K562 (cell line): ENCODE results near the gene SDHAF4. TPM values are rescaled to one million over a fixed set of nuclear protein-coding genes. Genes with fewer than 3 reads are reported as not detected.
A peak's percentile ranks its signal among the peaks of the same experiment; 100 is the strongest.

Source experiments
- CBX1 ChIP-seq: sonication (generic); IDR thresholded peaks from 2 replicates; pipeline ENCODE4 v1.6.1; 2016; ENCODE audit warnings: antibody characterized with exemption, low read depth, mild to moderate bottlenecking
- CBX5 ChIP-seq: IDR thresholded peaks from 2 replicates; pipeline ENCODE4 v1.6.1; 2014; ENCODE audit warnings: low read depth, borderline replicate concordance
- GABPB2 ChIP-seq: fragments of 250-450 bp; sonication (Bioruptor Pico); conservative IDR thresholded peaks from 2 replicates; pipeline ENCODE4 v1.5.1; 2021; ENCODE audit warnings: mild to moderate bottlenecking
- HDAC8 ChIP-seq: fragments of 450-650 bp; IDR thresholded peaks from 2 replicates; pipeline ENCODE4 v1.6.1; 2016; ENCODE audit warnings: mild to moderate bottlenecking, missing genetic modification characterization, moderate library complexity, missing compliant biosample characterization
- HMG20A ChIP-seq: fragments of 450-650 bp; formaldehyde crosslinking; conservative IDR thresholded peaks from 2 replicates; pipeline ENCODE4 v1.4.0; 2020; ENCODE audit warnings: mild to moderate bottlenecking, mixed read lengths
- MAFF ChIP-seq: IDR thresholded peaks from 2 replicates; pipeline ENCODE4 v1.6.1; 2012; ENCODE audit warnings: low read length, improper control_type of control experiment
- MAFK ChIP-seq: IDR thresholded peaks from 2 replicates; pipeline ENCODE4 v1.6.1; 2011; ENCODE audit warnings: low read length, improper control_type of control experiment
- MXI1 ChIP-seq: IDR thresholded peaks from 2 replicates; pipeline ENCODE4 v1.6.1; 2011; ENCODE audit warnings: low read depth, mild to moderate bottlenecking, improper control_type of control experiment, low read length
- NEUROD1 ChIP-seq: fragments of 150-350 bp; IDR thresholded peaks from 2 replicates; pipeline ENCODE4 v1.6.1; 2014; ENCODE audit warnings: borderline replicate concordance, low read length, low read depth; ENCODE audit not compliant: partially characterized antibody
- NR2C2 ChIP-seq, 2 experiments: fragments of 200-800 bp in 1 of 2; sonication (Bioruptor generic) in 1 of 2; sonication (generic) in 1 of 2; formaldehyde crosslinking in 1 of 2; IDR thresholded peaks; 2 replicates each; pipeline versions ENCODE4 v1.6.1 to v1.8.0; 2016 to 2022; ENCODE audit warnings: mild to moderate bottlenecking in 1 of 2, missing compliant biosample characterization in 1 of 2, missing genetic modification characterization in 1 of 2, missing genetic modification reagents in 1 of 2
- RFX5 ChIP-seq: IDR thresholded peaks from 2 replicates; pipeline ENCODE4 v1.6.1; 2011; ENCODE audit warnings: low read depth, mild to moderate bottlenecking, improper control_type of control experiment, low read length
- RNF2 ChIP-seq: sonication (generic); IDR thresholded peaks from 2 replicates; pipeline ENCODE4 v1.6.1; 2016
- RUNX1 ChIP-seq: sonication (generic); IDR thresholded peaks from 2 replicates; pipeline ENCODE4 v1.6.1; 2016; ENCODE audit warnings: antibody characterized with exemption, low read depth
- SMARCA5 ChIP-seq: fragments of 450-650 bp; IDR thresholded peaks from 2 replicates; pipeline ENCODE4 v1.6.1; 2016
- SMARCB1 ChIP-seq: IDR thresholded peaks from 2 replicates; pipeline ENCODE4 v1.6.1; 2011; ENCODE audit warnings: improper control_type of control experiment, low read depth; ENCODE audit not compliant: insufficient read length
- TBP ChIP-seq: optimal IDR thresholded peaks from 2 replicates; pipeline ENCODE3; 2011; ENCODE audit warnings: low read depth, low read length, improper control_type of control experiment
- TEAD1 ChIP-seq, 2 experiments: fragments of 450-650 bp in 1 of 2; sonication (generic) in 1 of 2; formaldehyde crosslinking; IDR thresholded peaks; 2 replicates each; pipeline versions ENCODE4 v1.4.0 to v1.8.0; 2020 to 2022; ENCODE audit warnings: mild to moderate bottlenecking in 2 of 2, missing genetic modification reagents in 1 of 2
- THRA ChIP-seq: fragments of 450-650 bp; IDR thresholded peaks from 2 replicates; pipeline ENCODE4 v1.6.1; 2017; ENCODE audit warnings: mild to moderate bottlenecking, moderate library complexity
- THRB ChIP-seq: fragments of 450-650 bp; formaldehyde crosslinking; conservative IDR thresholded peaks from 2 replicates; pipeline ENCODE4 v1.4.0; 2022; ENCODE audit warnings: mild to moderate bottlenecking, missing genetic modification characterization
- YBX1 ChIP-seq: fragments of 450-650 bp; IDR thresholded peaks from 2 replicates; pipeline ENCODE4 v1.7.1; 2016; ENCODE audit warnings: mild to moderate bottlenecking
- ZBTB5 ChIP-seq: fragments of 450-650 bp; IDR thresholded peaks from 2 replicates; pipeline ENCODE4 v1.6.1; 2017; ENCODE audit warnings: antibody characterized with exemption
- ZNF165 ChIP-seq: fragments of 250-450 bp; sonication (Bioruptor Pico); IDR thresholded peaks from 2 replicates; pipeline ENCODE4 v1.4.0; 2020; ENCODE audit warnings: borderline replicate concordance
- ZNF766 ChIP-seq: fragments of 200-800 bp; sonication (Bioruptor generic); conservative IDR thresholded peaks from 2 replicates; pipeline ENCODE4 v1.6.1; 2016; ENCODE audit warnings: missing genetic modification characterization, missing compliant biosample characterization
- polyA plus RNA-seq, 8 experiments: library from polyadenylated mRNA; depleted of rRNA in 4 of 8; stranded (reverse) in 5 of 8; unstranded in 3 of 8; fragments of >200 nt; fragmentation: Nextera tagmentation in 2 of 8; fragmentation: Illumina TruSeq in 1 of 8; extraction: Ambion mirVana in 2 of 8; extraction: Trizol in 1 of 8; gene quantifications; 2 replicates each; pipeline versions ENCODE4 v1.2.1 to v1.2.3, GENCODE V29; 2011 to 2014; ENCODE audit warnings: inconsistent platforms in 1 of 8, missing spikeins in 1 of 8
- total RNA-seq, 7 experiments: library from RNA; depleted of rRNA in 6 of 7; stranded (reverse); fragments of >200 nt in 6 of 7; fragmentation: Illumina TruSeq in 2 of 7; extraction: Trizol in 2 of 7; gene quantifications; 2 replicates each; pipeline versions ENCODE4 v1.2.1 to v1.2.3, GENCODE V29; 2011 to 2021; ENCODE audit warnings: low replicate concordance in 1 of 7

Gene SDHAF4
- total and polyA plus RNA-seq, 9 of the 15 experiments (the other 6 are each of a cell fraction or from before 2014, with no cell fraction given), result 3.5 to 12.0 (median 6.2) TPM

GRCh38 chr6:70566751-70567382, at the start of gene SDHAF4 (continued):
- TF ChIP-seq RFX5 (no peak), NEUROD1 (no peak), HMG20A (CRISPR knock-in tag) (no peak), THRA (no peak), CBX5 (no peak), HDAC8 (no peak), ZNF165 (CRISPR knock-in tag) (no peak), ZNF766 (no peak), TBP (peak; percentile 60), RNF2 (peak; percentile 28; the same call in 1 of the 2 replicates), SMARCA5 (no peak), TEAD1 (CRISPR knock-in tag; IDR thresholded peaks at IDR 0.05) (no peak), ZBTB5 (no peak), MAFF (no peak), NR2C2 (CRISPR knock-in tag; IDR thresholded peaks at IDR 0.05) (0 out of 2 replicates have a peak, but pooled peaks have one; percentile 9), NR2C2 (tag; IDR thresholded peaks at IDR 0.05) (peak; percentile 67; the same call in 1 of the 2 replicates), THRB (CRISPR knock-in tag) (no peak), CBX1 (peak; percentile 83; the same call in 1 of the 2 replicates), GABPB2 (CRISPR knock-in tag) (no peak), YBX1 (no peak), RUNX1 (no peak), SMARCB1 (no peak), MAFK (no peak), MXI1 (no peak)
